GM23338 (cell line): ENCODE measurements around the gene TUBAL3. TPM values are rescaled to one million over a fixed set of nuclear protein-coding genes. Genes with fewer than 3 reads are reported as not detected.

Experiments
- ATAC-seq: fragments of 200-7000 bp; cut with Tn5 transposase; 3 replicates; pipeline ENCODE4 v1.9.1; 2020
- DNase-seq: peaks from one replicate; pipeline ENCODE4 v3.0.0-alpha.2; 2015; ENCODE audit warnings: low spot score
- H2AFZ ChIP-seq: fragments of 200-600 bp; sonication (generic); 2 replicates; pipeline ENCODE4 v1.8.0; 2016; ENCODE audit warnings: antibody characterized with exemption, mild to moderate bottlenecking, moderate library complexity
- H3F3A ChIP-seq: fragments of 200-600 bp; sonication (generic); replicated peaks from 2 replicates; pipeline ENCODE4 v1.8.0; 2017; ENCODE audit warnings: antibody characterized with exemption, mixed run types, low read depth
- H3K27ac ChIP-seq: fragments of 200-600 bp; sonication (generic); 2 replicates; pipeline ENCODE4 v1.6.1; 2016; ENCODE audit warnings: low read depth
- H3K27me3 ChIP-seq: fragments of 200-600 bp; sonication (generic); 2 replicates; pipeline ENCODE4 v1.8.0; 2016; ENCODE audit warnings: mild to moderate bottlenecking, mixed run types, moderate library complexity; ENCODE audit not compliant: insufficient read depth
- H3K36me3 ChIP-seq: fragments of 200-600 bp; sonication (generic); 2 replicates; pipeline ENCODE4 v1.8.0; 2016; ENCODE audit warnings: mild to moderate bottlenecking; ENCODE audit not compliant: insufficient read depth
- H3K4me1 ChIP-seq: fragments of 200-600 bp; sonication (generic); 2 replicates; pipeline ENCODE4 v1.8.0; 2016; ENCODE audit warnings: mild to moderate bottlenecking, moderate library complexity; ENCODE audit not compliant: insufficient read depth
- H3K4me2 ChIP-seq: fragments of 200-600 bp; sonication (generic); 2 replicates; pipeline ENCODE4 v1.7.1; 2017; ENCODE audit warnings: mixed run types
- H3K4me3 ChIP-seq: fragments of 200-600 bp; sonication (generic); 2 replicates; pipeline ENCODE4 v1.6.1; 2016; ENCODE audit warnings: mixed run types
- H3K79me2 ChIP-seq: fragments of 200-600 bp; sonication (generic); replicated peaks from 2 replicates; pipeline ENCODE4 v1.8.0; 2017; ENCODE audit warnings: mild to moderate bottlenecking; ENCODE audit not compliant: insufficient read depth
- H3K9me2 ChIP-seq: fragments of 200-600 bp; sonication (generic); 2 replicates; pipeline ENCODE4 v1.8.0; 2017; ENCODE audit not compliant: insufficient read depth
- H4K20me1 ChIP-seq: fragments of 200-600 bp; sonication (generic); replicated peaks from 2 replicates; pipeline ENCODE4 v1.8.0; 2017; ENCODE audit warnings: mild to moderate bottlenecking; ENCODE audit not compliant: insufficient read depth
- H3K27ac Mint-ChIP-seq: 2 replicates; pipeline ENCODE4 v1.8.0; 2020; ENCODE audit warnings: inconsistent platforms, mild to moderate bottlenecking, moderate library complexity, mixed read lengths
- H3K27me3 Mint-ChIP-seq: 3 replicates; pipeline ENCODE4 v1.8.0; 2022; ENCODE audit warnings: low read depth, mild to moderate bottlenecking, moderate library complexity, mixed read lengths, inconsistent platforms; ENCODE audit not compliant: insufficient read depth, poor library complexity
- H3K36me3 Mint-ChIP-seq: 3 replicates; pipeline ENCODE4 v1.8.0; 2021; ENCODE audit warnings: low read depth, mild to moderate bottlenecking, inconsistent platforms, moderate library complexity, mixed read lengths
- H3K4me1 Mint-ChIP-seq: 3 replicates; pipeline ENCODE4 v1.8.0; 2020; ENCODE audit warnings: mild to moderate bottlenecking, inconsistent platforms, mixed read lengths
- H3K4me3 Mint-ChIP-seq: 3 replicates; pipeline ENCODE4 v1.8.0; 2021; ENCODE audit warnings: moderate library complexity, mild to moderate bottlenecking, inconsistent platforms, mixed read lengths
- H3K9me3 Mint-ChIP-seq: 3 replicates; pipeline ENCODE4 v1.8.0; 2020; ENCODE audit warnings: moderate library complexity, mild to moderate bottlenecking, inconsistent platforms, mixed read lengths
- CREB1 ChIP-seq: fragments of 250-450 bp; sonication (Bioruptor Pico); IDR thresholded peaks from 2 replicates; pipeline ENCODE4 v1.5.0; 2020; ENCODE audit warnings: low read depth, mild to moderate bottlenecking, moderate library complexity
- CTCF ChIP-seq, 2 experiments: fragments of 200-600 bp in 1 of 2; sonication (generic) in 1 of 2; conservative IDR thresholded peaks; 2 replicates each; pipeline versions ENCODE4 v1.5.1 to v1.6.1; 2016 to 2017; ENCODE audit warnings: antibody characterized with exemption in 2 of 2, low read depth in 2 of 2, mild to moderate bottlenecking in 2 of 2, moderate library complexity in 1 of 2
- ETS1 ChIP-seq: IDR thresholded peaks from 2 replicates; pipeline ENCODE4 v1.6.1; 2016; ENCODE audit warnings: antibody characterized with exemption
- EZH2 ChIP-seq: fragments of 200-600 bp; sonication (generic); IDR thresholded peaks from one replicate; pipeline ENCODE4 v1.8.0; 2017; ENCODE audit warnings: antibody characterized with exemption, mild to moderate bottlenecking, low read depth; ENCODE audit not compliant: unreplicated experiment
- EZH2phosphoT487 ChIP-seq: fragments of 200-600 bp; sonication (generic); IDR thresholded peaks from one replicate; pipeline ENCODE4 v1.8.1; 2018; ENCODE audit warnings: antibody characterized with exemption; ENCODE audit not compliant: unreplicated experiment
- JUNB ChIP-seq: IDR thresholded peaks from one replicate; pipeline ENCODE4 v1.6.1; 2016; ENCODE audit warnings: antibody characterized with exemption; ENCODE audit not compliant: unreplicated experiment
- NANOG ChIP-seq: IDR thresholded peaks from 2 replicates; pipeline ENCODE4 v1.6.1; 2016; ENCODE audit warnings: antibody characterized with exemption, borderline replicate concordance
- POLR2AphosphoS5 ChIP-seq: IDR thresholded peaks from 2 replicates; pipeline ENCODE4 v1.6.1; 2016; ENCODE audit warnings: antibody characterized with exemption, low read depth
- REST ChIP-seq: IDR thresholded peaks from one replicate; pipeline ENCODE4 v1.6.1; 2018; ENCODE audit warnings: antibody characterized with exemption; ENCODE audit not compliant: unreplicated experiment
- STAT1 ChIP-seq: IDR thresholded peaks from one replicate; pipeline ENCODE4 v1.6.1; 2016; ENCODE audit warnings: antibody characterized with exemption; ENCODE audit not compliant: unreplicated experiment
- ZNF114 ChIP-seq: fragments of 250-450 bp; sonication (Bioruptor Pico); IDR thresholded peaks from 2 replicates; pipeline ENCODE4 v1.5.0; 2020; ENCODE audit warnings: mild to moderate bottlenecking, moderate library complexity
- ZNF331 ChIP-seq: fragments of 250-450 bp; sonication (Bioruptor Pico); IDR thresholded peaks from 2 replicates; pipeline ENCODE4 v1.5.0; 2020; ENCODE audit warnings: low read depth, mild to moderate bottlenecking, moderate library complexity
- ZNF462 ChIP-seq: fragments of 250-450 bp; sonication (Bioruptor Pico); IDR thresholded peaks from 2 replicates; pipeline ENCODE4 v1.5.0; 2020; ENCODE audit warnings: mild to moderate bottlenecking, moderate library complexity
- polyA plus RNA-seq: library from polyadenylated mRNA; unstranded; fragments of >200 nt; fragmentation: Nextera tagmentation; extraction: Ambion mirVana; gene quantifications from 2 replicates; pipeline ENCODE4 v1.2.1, GENCODE V29; 2016
- total RNA-seq: library from RNA; depleted of rRNA; stranded (reverse); fragments of >200 nt; shearing (Covaris generic); gene quantifications from 2 replicates; pipeline ENCODE4 v1.2.3, GENCODE V29; 2014

Gene TUBAL3
- total and polyA plus RNA-seq, 2 experiments from 2014 or later = not detected

- no peak overlapping the region for H3K27ac Mint-ChIP-seq
These were observed 40.4 kb upstream of the TUBAL3 start for GRCh38 chr10:5445006-5445405.

More at GRCh38 chr10:5445006-5445405, 40.4 kb upstream of the TUBAL3 start:
- Histone ChIP-seq H4K20me1 (no peaks in the 10 kb centered on the region), H3F3A (no peaks in the 10 kb centered on the region), H3K36me3 (no peaks in the 10 kb centered on the region), H2AFZ (no peak overlapping the region), H3K4me3 (no peak overlapping the region), H3K79me2 (peaks cover 49% of the 10 kb centered on the region), H3K4me1 (peaks cover 27% of the 10 kb centered on the region), H3K27ac (no peak overlapping the region), H3K9me2 (no peaks in the 10 kb centered on the region), H3K4me2 (no peak overlapping the region), H3K27me3 (no peaks in the 10 kb centered on the region)
- H3K36me3 Mint-ChIP-seq = no peaks in the 10 kb centered on the region
- H3K4me1 Mint-ChIP-seq = peaks cover 22% of the 10 kb centered on the region; the same call in 2 of the 3 replicates
- H3K4me3 Mint-ChIP-seq = no peak overlapping the region
- TF ChIP-seq ETS1 = no peak
- TF ChIP-seq CTCF (conservative IDR thresholded peaks at IDR 0.05; ENCODE audit: low read depth in 2 of 2) = no peak
- TF ChIP-seq STAT1 = no peak
- TF ChIP-seq POLR2AphosphoS5 = no peak
- TF ChIP-seq EZH2phosphoT487 = no peak
- no peak for TF ChIP-seq CREB1 (CRISPR knock-in tag)
- TF ChIP-seq ZNF331 (CRISPR knock-in tag) = no peak
- TF ChIP-seq ZNF114 (CRISPR knock-in tag) = no peak
- no peak for TF ChIP-seq JUNB
- TF ChIP-seq EZH2 = no peak
- TF ChIP-seq NANOG = no peak
- no peak for TF ChIP-seq ZNF462
- TF ChIP-seq REST = no peak
- DNase-seq = no peak
- no peaks in the 10 kb centered on the region for H3K9me3 Mint-ChIP-seq
- no peak for ATAC-seq
- H3K27me3 Mint-ChIP-seq = no peaks in the 10 kb centered on the region
